Muscle of leg (tissue), 11 donors: ENCODE results near the gene CEP170B. TPM values are rescaled to one million over a fixed set of nuclear protein-coding genes. Genes with fewer than 3 reads are reported as not detected.
"Not testable (repeated sequence)": the region's sequence is repeated elsewhere in the genome, so short reads cannot be mapped to it uniquely, and the experiment has no call there.

Experiments used
- DNase-seq: peaks from one replicate; pipeline ENCODE4 v3.0.0; 2013
- H3K27ac ChIP-seq: one replicate; pipeline ENCODE4 v1.5.1; 2013; ENCODE audit warnings: mild to moderate bottlenecking, low read length, control low read depth
- H3K27me3 ChIP-seq: one replicate; pipeline ENCODE4 v1.6.1; 2013; ENCODE audit warnings: low read length; ENCODE audit not compliant: control insufficient read depth, insufficient read depth
- H3K36me3 ChIP-seq: one replicate; pipeline ENCODE4 v1.6.1; 2013; ENCODE audit warnings: low read length; ENCODE audit not compliant: control insufficient read depth, insufficient read depth
- H3K4me1 ChIP-seq: one replicate; pipeline ENCODE4 v1.6.1; 2013; ENCODE audit warnings: low read length; ENCODE audit not compliant: control insufficient read depth, insufficient read depth
- H3K4me3 ChIP-seq: one replicate; pipeline ENCODE4 v1.5.1; 2013; ENCODE audit warnings: low read length, control low read depth
- H3K9me3 ChIP-seq: replicated peaks from 2 replicates; pipeline ENCODE4 v1.6.1; 2013; ENCODE audit warnings: low read depth, low read length; ENCODE audit not compliant: control insufficient read depth
- WGBS: methylation state at CpG from one replicate; pipeline ENCODE4 v1.1.5; 2013; ENCODE audit warnings: missing lambda C conversion rate; ENCODE audit not compliant: insufficient coverage; 5-methylcytosine and 5-hydroxymethylcytosine counted together
- polyA plus RNA-seq, 8 donors: library from polyadenylated mRNA; unstranded; fragments of 120-200 nt; gene quantifications; one replicate each; pipeline versions ENCODE4 v1.2.1 to v1.2.3, GENCODE V29; 2013; ENCODE audit warnings: inconsistent platforms in 1 of 8, low replicate concordance in 1 of 8; ENCODE audit not compliant: insufficient read length in 8 of 8, insufficient read depth in 1 of 8
- total RNA-seq: library from RNA; stranded (reverse); fragments of 120-200 nt; gene quantifications from one replicate; pipeline ENCODE4 v1.2.4, GENCODE V29; 2013

Gene CEP170B
- total and polyA plus RNA-seq, 9 donors = 1.6 to 5.1 (median 2.6) TPM

- H3K4me1 ChIP-seq = peaks cover 6% of the 10 kb centered on the region
- no peaks in the 10 kb centered on the region for H3K36me3 ChIP-seq
- no peaks in the 10 kb centered on the region for H3K9me3 ChIP-seq
- WGBS = 94% methylated on average over 26 of the region's 26 CpGs
- peaks cover 7% of the 10 kb centered on the region for H3K27me3 ChIP-seq
- no peak overlapping the region for H3K4me3 ChIP-seq
- no peak for DNase-seq
- H3K27ac ChIP-seq = no peak overlapping the region
Observed at GRCh38 chr14:104941508-104942365, 76.7 kb downstream of the CEP170B start.

DNA sequence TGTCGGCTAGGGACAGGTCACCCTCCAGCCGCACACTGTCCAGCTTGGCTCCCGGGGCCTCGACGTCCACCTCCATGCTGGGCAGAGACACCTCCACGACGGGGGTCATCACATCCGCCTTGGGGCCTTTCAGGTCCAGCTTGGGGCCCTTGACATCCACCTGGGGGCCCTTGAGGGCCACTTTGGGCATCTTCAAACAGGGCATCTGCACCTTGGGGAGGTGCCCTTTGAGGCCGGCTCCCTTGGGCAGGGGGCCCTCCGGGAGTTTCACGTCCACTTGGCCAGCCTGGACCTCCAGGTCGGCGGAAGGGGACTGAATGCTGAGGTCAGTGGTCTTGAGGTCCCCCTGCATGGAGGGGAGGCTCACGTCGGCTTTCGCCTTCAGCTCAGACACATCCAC lies 77.5 kb downstream of the CEP170B start:
- Histone ChIP-seq H3K4me3 (no peak overlapping the region), H3K9me3 (no peaks in the 10 kb centered on the region), H3K36me3 (no peaks in the 10 kb centered on the region), H3K4me1 (peaks cover 6% of the 10 kb centered on the region), H3K27ac (no peak overlapping the region), H3K27me3 (peaks cover 7% of the 10 kb centered on the region)
- DNase-seq = no peak
- WGBS = 94% methylated on average over 16 of the region's 16 CpGs

DNA sequence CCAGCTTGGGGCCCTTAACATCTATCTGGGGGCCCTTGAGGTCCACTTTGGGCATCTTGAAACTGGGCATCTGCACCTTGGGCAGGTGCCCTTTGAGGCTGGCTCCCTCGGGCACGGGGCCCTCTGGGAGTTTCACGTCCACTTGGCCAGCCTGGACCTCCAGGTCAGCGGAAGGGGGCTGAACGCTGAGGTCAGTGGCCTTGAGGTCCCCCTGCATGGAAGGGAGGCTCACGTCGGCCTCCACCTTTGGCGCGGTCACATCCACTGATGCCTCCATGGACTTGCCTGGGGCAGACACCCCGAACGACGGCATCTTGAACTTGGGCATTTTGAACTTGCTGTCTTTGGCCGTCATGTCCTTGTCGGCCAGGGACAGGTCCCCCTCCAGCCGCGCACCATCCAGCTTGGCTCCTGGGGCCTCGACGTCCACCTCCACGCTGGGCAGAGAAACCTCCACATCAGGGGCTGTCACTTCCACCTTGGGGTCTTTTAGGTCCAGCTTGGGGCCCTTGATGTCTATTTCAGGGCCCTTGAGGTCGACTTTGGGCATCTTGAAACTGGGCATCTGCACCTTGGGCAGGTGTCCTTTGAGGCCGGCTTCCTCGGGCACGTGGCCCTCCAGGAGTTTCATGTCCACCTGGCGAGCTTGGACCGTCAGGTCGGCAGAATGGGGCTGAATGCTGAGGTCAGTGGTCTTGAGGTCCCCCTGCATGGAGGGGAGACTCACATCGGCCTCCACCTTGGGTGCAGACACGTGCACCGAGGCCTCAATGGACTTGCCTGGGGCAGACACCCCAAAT lies 78.3 kb downstream of the CEP170B start:
- not testable (repeated sequence) for H3K27me3 ChIP-seq, DNase-seq, H3K36me3 ChIP-seq, H3K9me3 ChIP-seq, H3K4me3 ChIP-seq, H3K27ac ChIP-seq, H3K4me1 ChIP-seq
- 94% methylated on average over 26 of the region's 29 CpGs for WGBS

- not testable (repeated sequence) for H3K27ac ChIP-seq, H3K4me3 ChIP-seq, H3K27me3 ChIP-seq, H3K36me3 ChIP-seq, DNase-seq, H3K9me3 ChIP-seq, H3K4me1 ChIP-seq
- 82% methylated on average over 6 of the region's 6 CpGs for WGBS
Observed at GRCh38 chr14:104944016-104944308, 78.9 kb downstream of the CEP170B start.

- H3K27me3 ChIP-seq, H3K9me3 ChIP-seq, DNase-seq, H3K27ac ChIP-seq, H3K4me3 ChIP-seq, H3K4me1 ChIP-seq, H3K36me3 ChIP-seq: not testable (repeated sequence)
- 90% methylated on average over 29 of the region's 29 CpGs for WGBS
Observed at GRCh38 chr14:104944436-104945205, 79.6 kb downstream of the CEP170B start.

- not testable (repeated sequence) for H3K27ac ChIP-seq, H3K36me3 ChIP-seq, H3K4me1 ChIP-seq, H3K4me3 ChIP-seq, DNase-seq, H3K9me3 ChIP-seq, H3K27me3 ChIP-seq
- whole genome bisulfite sequencing = 88% methylated on average over 14 of the region's 20 CpGs
Observed at GRCh38 chr14:104945266-104945665, 80.2 kb downstream of the CEP170B start.

Other genes with a start within 250 kb of the CEP170B start
- gene INF2, start 175.7 kb upstream of the CEP170B start, total RNA-seq = 31.1 TPM
- gene INF2, start 175.7 kb upstream of the CEP170B start, polyA plus RNA-seq = 10 to 100 TPM; 36.5 to 63.8 (median 48.8) TPM
- 42.3 TPM for gene ADSS1, start 141.0 kb upstream of the CEP170B start, total RNA-seq
- 10 to 100 TPM; 31.3 to 78.5 (median 57.7) TPM for gene ADSS1, start 141.0 kb upstream of the CEP170B start, polyA plus RNA-seq
- gene SIVA1, start 112.1 kb upstream of the CEP170B start, total RNA-seq = 92.4 TPM
- gene SIVA1, start 112.1 kb upstream of the CEP170B start, polyA plus RNA-seq = 100 to 1,000 TPM in 1 of 8 donors, 10 to 100 TPM in 7; 66.1 to 110 (median 81.7) TPM
- gene AKT1, start 69.5 kb upstream of the CEP170B start, total RNA-seq = 135 TPM
- gene AKT1, start 69.5 kb upstream of the CEP170B start, polyA plus RNA-seq = 100 to 1,000 TPM; 137 to 255 (median 220) TPM
- gene ZBTB42, start 64.2 kb upstream of the CEP170B start, total RNA-seq = 3.3 TPM
- gene ZBTB42, start 64.2 kb upstream of the CEP170B start, polyA plus RNA-seq = 1 to 10 TPM; 4.2 to 7.2 (median 5.3) TPM
- gene PLD4, start 59.6 kb downstream of the CEP170B start, total RNA-seq = 3.1 TPM
- 1 to 10 TPM; 4.4 to 9.7 (median 6.6) TPM for gene PLD4, start 59.6 kb downstream of the CEP170B start, polyA plus RNA-seq
- 21.6 TPM for gene AHNAK2, start 113.1 kb downstream of the CEP170B start, total RNA-seq
- gene AHNAK2, start 113.1 kb downstream of the CEP170B start, polyA plus RNA-seq = 10 to 100 TPM in 7 of 8 donors, 1 to 10 TPM in 1; 6.6 to 24.0 (median 18.1) TPM
- gene CLBA1, start 120.5 kb downstream of the CEP170B start, total RNA-seq = 5.1 TPM
- 1 to 10 TPM; 3.5 to 7.1 (median 4.5) TPM for gene CLBA1, start 120.5 kb downstream of the CEP170B start, polyA plus RNA-seq
- 15.6 TPM for gene CDCA4, start 155.8 kb downstream of the CEP170B start, total RNA-seq
- 10 to 100 TPM; 16.5 to 28.0 (median 22.4) TPM for gene CDCA4, start 155.8 kb downstream of the CEP170B start, polyA plus RNA-seq
- 0.75 TPM for gene GPR132, start 200.2 kb downstream of the CEP170B start, total RNA-seq
- 1 to 10 TPM in 2 of 8 donors, under 1 TPM in 6; 0.41 to 1.5 (median 0.69) TPM for gene GPR132, start 200.2 kb downstream of the CEP170B start, polyA plus RNA-seq